ENCODE data around the gene INTS11. TPM values are rescaled to one million over a fixed set of nuclear protein-coding genes. Genes with fewer than 3 reads are reported as not detected.
A peak's percentile ranks its signal among the peaks of the same experiment; 100 is the strongest.

INTS11 gene
- total and polyA plus RNA-seq, 2 of the 13 experiments (the other 11 are each of a cell fraction or from before 2014, with no cell fraction given) = 52.8 to 94.8 TPM

- TF ChIP-seq ZXDC (CRISPR knock-in tag; IDR thresholded peaks at IDR 0.05) (peak; percentile 58; the same call in 1 of the 2 replicates), E2F5 (CRISPR knock-in tag; conservative IDR thresholded peaks at IDR 0.05) (no peak), CCDC6 (CRISPR knock-in tag; IDR thresholded peaks at IDR 0.05) (no peak), ZSCAN5A (CRISPR knock-in tag; IDR thresholded peaks at IDR 0.05; ENCODE audit: borderline replicate concordance) (no peak), GATAD1 (CRISPR knock-in tag; IDR thresholded peaks at IDR 0.05) (no peak), ZBTB44 (CRISPR knock-in tag; IDR thresholded peaks at IDR 0.05) (peak; percentile 68; the same call in 1 of the 2 replicates), SMAD9 (CRISPR knock-in tag; IDR thresholded peaks at IDR 0.05) (no peak), MED8 (CRISPR knock-in tag; IDR thresholded peaks at IDR 0.05; ENCODE audit: insufficient replicate concordance) (no peak), ZNF343 (CRISPR knock-in tag; IDR thresholded peaks at IDR 0.05) (no peak), TCF12 (IDR thresholded peaks at IDR 0.05) (no peak), TCF12 (CRISPR knock-in tag; IDR thresholded peaks at IDR 0.05) (0 out of 2 replicates have a peak, but pooled peaks have one; percentile 65), HNF4A (CRISPR knock-in tag; IDR thresholded peaks at IDR 0.05) (no peak), POGK (CRISPR knock-in tag; conservative IDR thresholded peaks at IDR 0.05) (0 out of 2 replicates have a peak, but pooled peaks have one; percentile 49), DZIP1 (CRISPR knock-in tag; IDR thresholded peaks at IDR 0.05) (no peak), ZMAT5 (CRISPR knock-in tag; IDR thresholded peaks at IDR 0.05; ENCODE audit: borderline replicate concordance, low read depth) (no peak), NFE2L2 (IDR thresholded peaks at IDR 0.05; ENCODE audit: low read length) (no peak)
Measured at GRCh38 chr1:1334835-1335234, 10.4 kb upstream of the INTS11 start (continued).
